H54 (cell line): Measurements from ENCODE around the gene LRBA.
"Not testable (repeated sequence)": the region's sequence is repeated elsewhere in the genome, so short reads cannot be mapped to it uniquely, and the experiment has no call there.

Experiments
- DNase-seq: peaks from one replicate; pipeline ENCODE4 v3.0.0; 2011; ENCODE audit warnings: low spot score, mixed read lengths; ENCODE audit not compliant: insufficient read length
- FAIRE-seq: peaks from 3 replicates; lab custom pipeline; 2011; peaks lifted over from hg19 to GRCh38; lab: Jason Lieb, UNC
- POLR2A ChIP-seq: IDR thresholded peaks from 2 replicates; pipeline ENCODE4 v1.6.1; 2011; ENCODE audit warnings: low read depth, mild to moderate bottlenecking, low read length

The LRBA gene

DNA sequence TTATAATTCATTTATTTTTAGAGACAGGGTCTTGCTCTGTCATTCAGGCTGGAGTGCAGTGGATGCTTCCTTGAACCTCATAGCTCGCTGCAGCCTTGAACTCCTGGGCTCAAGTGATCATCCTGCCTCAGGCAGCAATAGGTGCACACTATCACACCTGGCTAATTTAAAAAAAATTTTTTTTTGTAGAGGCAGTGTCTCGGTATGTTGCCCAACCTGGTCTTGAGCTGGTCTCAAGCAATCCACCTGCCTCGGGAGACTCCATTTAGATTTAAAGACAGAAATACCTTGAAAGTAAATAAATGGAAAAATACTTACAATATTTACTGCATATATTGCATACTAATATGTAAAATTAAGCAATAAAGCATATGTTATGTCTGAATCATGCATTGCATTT, 473.4 kb downstream of the LRBA start:
- TF ChIP-seq POLR2A = no peak
- DNase-seq (no peak), FAIRE-seq (no peak)

DNA sequence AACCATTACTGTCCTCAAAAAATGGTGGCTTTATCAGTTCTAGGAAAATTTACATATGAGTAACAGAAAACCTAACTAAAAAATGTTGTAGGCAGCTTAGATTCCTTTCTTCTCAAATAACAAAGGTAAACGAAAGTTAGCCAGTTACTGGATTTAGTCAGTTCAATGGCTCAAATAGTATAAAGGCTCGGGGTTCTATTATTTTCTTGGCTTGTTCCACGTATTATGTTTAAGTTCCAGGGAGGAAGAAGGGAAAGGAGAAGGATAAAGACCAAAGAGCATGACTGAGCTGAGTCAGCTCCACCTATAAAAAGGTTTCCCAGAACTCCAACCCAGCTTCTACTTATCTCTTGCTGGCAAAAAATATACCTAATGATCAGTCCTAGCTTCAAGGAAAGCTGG, 474.1 kb downstream of the LRBA start:
- no peak for DNase-seq

DNA sequence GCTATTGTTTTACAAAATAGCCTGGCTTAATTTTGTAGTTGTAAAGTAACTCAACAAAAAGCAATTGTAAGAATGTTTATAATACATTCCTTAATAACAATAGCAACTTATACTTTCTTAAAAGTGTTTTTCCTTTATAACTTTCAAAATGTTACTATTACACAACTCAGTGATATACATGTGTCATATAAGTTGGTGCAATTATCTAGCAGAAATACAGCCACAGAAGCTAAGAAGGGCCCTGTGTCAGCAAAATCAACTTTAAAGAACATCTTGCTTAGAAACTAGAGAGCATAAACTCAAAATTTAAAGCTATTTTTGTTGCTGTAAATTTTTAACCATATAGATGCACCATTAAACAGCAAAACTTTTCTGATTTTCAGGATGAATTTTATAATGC, 474.5 kb downstream of the LRBA start:
- TF ChIP-seq POLR2A = no peak
- FAIRE-seq = no peak
- DNase-seq = no peak

More for the DNA sequence above, 474.1 kb downstream of the LRBA start:
- no peak for TF ChIP-seq POLR2A
- FAIRE-seq = no peak

DNA sequence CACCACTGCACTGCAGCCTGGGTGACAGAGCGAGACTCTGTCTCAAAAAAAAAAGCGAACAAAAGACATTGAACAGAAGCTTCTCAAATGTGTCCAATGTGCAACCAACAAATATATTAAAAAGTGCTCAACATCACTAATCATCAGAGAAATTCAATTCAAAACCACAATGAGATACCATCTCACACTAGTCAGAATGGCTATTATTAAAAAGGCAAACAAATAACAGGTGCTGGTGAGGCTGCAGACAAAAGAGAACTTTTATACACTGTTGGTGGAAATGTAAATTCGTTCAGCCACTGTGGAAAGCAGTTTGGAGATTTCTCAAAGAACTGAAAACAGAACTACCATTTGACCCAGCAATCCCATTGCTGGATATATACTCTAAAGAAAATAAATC, 477.2 kb downstream of the LRBA start:
- not testable (repeated sequence) for DNase-seq, FAIRE-seq

DNA sequence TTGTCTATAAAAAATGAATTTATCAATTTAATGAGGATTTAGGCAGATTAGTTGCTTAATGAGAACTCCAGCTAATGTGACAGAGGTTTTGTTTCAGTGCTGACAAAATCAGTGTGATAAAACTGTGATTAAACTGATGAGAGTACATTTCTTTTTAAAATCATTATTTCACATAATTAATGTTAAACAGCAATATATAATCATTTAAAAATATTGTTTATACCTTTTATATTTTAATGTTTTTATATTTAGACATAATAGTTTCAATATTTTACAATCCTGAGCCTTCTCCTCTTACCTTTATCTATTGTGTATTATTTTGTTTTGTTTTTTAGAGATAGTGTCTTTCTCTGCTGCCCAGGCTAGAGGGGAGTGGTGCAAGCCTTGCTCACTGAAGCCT, 480.3 kb downstream of the LRBA start:
- FAIRE-seq (no peak), DNase-seq (no peak)
- no peak for TF ChIP-seq POLR2A

DNA sequence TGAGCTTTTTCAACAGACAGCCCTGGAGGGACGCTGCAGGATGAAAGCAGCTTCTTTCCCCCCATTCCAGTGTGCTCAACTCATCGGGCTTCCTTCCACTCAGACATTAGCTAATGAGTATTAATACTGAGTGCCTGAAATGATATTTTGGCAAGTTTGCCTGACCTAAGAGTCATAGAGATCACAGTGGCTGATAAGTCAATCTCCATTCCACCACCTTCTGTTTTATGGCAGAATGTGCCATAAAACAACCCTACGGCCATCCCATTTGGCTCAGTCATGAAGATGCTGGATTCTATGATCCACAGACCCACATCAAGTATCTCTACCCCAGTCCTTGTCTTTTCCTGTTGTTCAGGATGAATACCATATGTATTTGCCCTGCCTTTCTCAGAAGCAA, 481.4 kb downstream of the LRBA start:
- no peak for DNase-seq
- FAIRE-seq = no peak
- TF ChIP-seq POLR2A = no peak

DNA sequence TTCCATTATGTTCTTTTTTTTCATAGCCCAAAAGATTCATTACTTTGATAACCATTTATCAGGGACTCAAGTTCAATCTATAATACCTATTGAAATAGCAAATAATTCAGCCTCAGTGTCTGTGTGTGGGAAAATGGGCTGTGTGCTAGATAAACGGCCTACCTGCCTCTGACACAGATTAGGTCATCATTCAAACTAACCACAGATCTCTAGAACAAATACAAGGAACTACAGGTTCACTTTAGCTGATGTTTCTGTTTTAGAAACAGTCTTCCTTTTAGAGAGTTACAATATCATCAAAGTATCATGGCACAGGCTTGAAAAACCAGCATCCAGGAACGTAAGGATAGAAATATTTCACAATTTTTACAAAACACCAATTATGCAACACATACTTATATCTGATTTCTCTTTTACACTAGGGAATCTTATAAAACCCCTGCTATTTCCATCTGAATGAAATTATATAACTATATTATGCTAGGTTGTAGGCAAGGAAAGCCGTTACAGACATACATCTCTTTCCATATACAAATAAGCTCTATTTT, 489.7 kb downstream of the LRBA start:
- no peak for DNase-seq

GRCh38 chr4:150518559-150518958, 496.5 kb downstream of the LRBA start:
- TF ChIP-seq POLR2A = no peak
- peak; percentile 84 for FAIRE-seq
- DNase-seq = peak; percentile 3

More for the DNA sequence above, 489.7 kb downstream of the LRBA start:
- no peak for FAIRE-seq
- no peak for TF ChIP-seq POLR2A

DNA sequence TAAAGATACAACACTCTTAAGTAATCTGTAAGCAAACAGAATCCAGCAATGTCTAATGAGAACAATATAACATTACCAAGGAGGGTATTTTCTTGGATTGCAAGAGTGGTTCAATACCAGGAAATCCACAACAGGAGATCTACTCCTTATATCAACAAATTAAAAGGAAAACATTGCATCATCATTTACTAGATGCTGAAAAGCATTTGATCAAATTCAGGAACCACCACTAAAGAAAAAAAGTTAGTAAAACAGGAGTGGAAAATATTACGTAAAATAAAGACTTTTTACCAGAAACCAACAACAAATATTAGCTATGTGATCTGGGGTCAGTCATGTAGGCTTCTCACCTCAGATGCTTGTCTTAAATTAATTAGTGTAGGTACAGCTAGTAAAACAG, 499.9 kb downstream of the LRBA start:
- TF ChIP-seq POLR2A = no peak
- FAIRE-seq = no peak
- no peak for DNase-seq

DNA sequence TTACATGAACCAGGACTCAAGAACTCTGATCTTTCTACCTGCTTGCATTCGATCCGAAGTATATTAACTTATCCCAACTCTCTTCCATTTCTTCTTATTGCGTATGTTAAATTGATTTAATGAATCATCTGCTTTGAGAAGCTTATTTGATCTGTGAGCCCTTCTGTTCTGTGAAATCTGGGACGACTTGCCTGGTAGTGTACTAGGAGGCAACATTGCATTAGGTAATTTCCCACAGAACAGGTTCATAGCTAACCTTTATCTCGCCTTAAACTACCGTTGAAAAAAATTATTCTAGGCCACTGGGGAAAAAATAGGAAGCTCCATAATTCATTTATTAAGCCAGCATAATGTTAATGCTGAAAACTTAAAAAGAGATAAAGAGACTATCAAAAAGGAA, 500.4 kb downstream of the LRBA start:
- DNase-seq (no peak), FAIRE-seq (no peak)
- no peak for TF ChIP-seq POLR2A

GRCh38 chr4:150510176-150510865, 504.8 kb downstream of the LRBA start:
- FAIRE-seq = no peak

GRCh38 chr4:150507656-150508055, 507.4 kb downstream of the LRBA start:
- FAIRE-seq = not testable (repeated sequence)

More at GRCh38 chr4:150510176-150510865, 504.8 kb downstream of the LRBA start:
- TF ChIP-seq POLR2A = no peak
- peak; percentile 2 for DNase-seq

GRCh38 chr4:150501983-150502382, 513.1 kb downstream of the LRBA start:
- FAIRE-seq (no peak), DNase-seq (no peak)
- TF ChIP-seq POLR2A = no peak

More at GRCh38 chr4:150507656-150508055, 507.4 kb downstream of the LRBA start:
- DNase-seq = not testable (repeated sequence)

DNA sequence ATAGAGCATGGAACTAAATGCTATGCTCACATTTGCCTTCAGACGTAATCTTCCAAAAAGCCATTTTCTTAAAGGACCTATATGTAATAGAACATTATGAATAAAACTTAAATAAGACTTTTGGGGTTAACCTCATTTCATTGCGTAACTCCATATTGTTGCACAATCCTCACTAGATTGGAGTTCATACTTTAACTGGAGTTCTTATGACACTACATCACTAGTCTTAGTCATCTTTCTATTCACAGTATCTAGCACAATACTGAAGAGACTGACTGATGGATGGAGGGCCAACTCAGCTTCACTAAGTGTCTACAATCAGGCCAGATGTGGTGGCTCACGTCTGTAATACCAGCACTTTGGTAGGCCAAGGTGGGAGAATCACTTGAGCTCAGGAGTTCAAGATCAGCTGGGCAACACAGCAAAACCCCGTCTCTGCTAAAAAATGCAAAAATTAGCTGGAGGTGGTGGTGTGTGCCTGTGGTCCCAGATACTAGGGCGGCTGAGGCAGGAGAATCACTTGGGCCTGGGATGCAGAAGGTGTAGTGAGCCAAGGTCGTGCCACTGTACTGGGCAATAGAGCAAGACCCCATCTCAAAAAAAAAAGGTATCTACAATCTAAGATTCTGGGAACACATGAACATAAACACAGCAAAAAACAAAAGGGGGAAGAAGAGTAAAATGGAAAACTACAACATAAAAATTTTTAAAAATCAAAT, 513.9 kb downstream of the LRBA start:
- FAIRE-seq = peak; percentile 65
- TF ChIP-seq POLR2A = no peak
- DNase-seq = peak; percentile 4

- no peak for FAIRE-seq
- no peak for DNase-seq
- TF ChIP-seq POLR2A = no peak
Measured at GRCh38 chr4:150497612-150498011, 517.5 kb downstream of the LRBA start.
